NCI-H446 (cell line): ENCODE results near the gene ASPM.

Experiments
- DNase-seq, 2 experiments: peaks; one replicate each; lab custom pipeline; 2025; lab: John Stamatoyannopoulos, UW

Gene ASPM, protein sequence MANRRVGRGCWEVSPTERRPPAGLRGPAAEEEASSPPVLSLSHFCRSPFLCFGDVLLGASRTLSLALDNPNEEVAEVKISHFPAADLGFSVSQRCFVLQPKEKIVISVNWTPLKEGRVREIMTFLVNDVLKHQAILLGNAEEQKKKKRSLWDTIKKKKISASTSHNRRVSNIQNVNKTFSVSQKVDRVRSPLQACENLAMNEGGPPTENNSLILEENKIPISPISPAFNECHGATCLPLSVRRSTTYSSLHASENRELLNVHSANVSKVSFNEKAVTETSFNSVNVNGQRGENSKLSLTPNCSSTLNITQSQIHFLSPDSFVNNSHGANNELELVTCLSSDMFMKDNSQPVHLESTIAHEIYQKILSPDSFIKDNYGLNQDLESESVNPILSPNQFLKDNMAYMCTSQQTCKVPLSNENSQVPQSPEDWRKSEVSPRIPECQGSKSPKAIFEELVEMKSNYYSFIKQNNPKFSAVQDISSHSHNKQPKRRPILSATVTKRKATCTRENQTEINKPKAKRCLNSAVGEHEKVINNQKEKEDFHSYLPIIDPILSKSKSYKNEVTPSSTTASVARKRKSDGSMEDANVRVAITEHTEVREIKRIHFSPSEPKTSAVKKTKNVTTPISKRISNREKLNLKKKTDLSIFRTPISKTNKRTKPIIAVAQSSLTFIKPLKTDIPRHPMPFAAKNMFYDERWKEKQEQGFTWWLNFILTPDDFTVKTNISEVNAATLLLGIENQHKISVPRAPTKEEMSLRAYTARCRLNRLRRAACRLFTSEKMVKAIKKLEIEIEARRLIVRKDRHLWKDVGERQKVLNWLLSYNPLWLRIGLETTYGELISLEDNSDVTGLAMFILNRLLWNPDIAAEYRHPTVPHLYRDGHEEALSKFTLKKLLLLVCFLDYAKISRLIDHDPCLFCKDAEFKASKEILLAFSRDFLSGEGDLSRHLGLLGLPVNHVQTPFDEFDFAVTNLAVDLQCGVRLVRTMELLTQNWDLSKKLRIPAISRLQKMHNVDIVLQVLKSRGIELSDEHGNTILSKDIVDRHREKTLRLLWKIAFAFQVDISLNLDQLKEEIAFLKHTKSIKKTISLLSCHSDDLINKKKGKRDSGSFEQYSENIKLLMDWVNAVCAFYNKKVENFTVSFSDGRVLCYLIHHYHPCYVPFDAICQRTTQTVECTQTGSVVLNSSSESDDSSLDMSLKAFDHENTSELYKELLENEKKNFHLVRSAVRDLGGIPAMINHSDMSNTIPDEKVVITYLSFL (N-terminal part only)

DNA sequence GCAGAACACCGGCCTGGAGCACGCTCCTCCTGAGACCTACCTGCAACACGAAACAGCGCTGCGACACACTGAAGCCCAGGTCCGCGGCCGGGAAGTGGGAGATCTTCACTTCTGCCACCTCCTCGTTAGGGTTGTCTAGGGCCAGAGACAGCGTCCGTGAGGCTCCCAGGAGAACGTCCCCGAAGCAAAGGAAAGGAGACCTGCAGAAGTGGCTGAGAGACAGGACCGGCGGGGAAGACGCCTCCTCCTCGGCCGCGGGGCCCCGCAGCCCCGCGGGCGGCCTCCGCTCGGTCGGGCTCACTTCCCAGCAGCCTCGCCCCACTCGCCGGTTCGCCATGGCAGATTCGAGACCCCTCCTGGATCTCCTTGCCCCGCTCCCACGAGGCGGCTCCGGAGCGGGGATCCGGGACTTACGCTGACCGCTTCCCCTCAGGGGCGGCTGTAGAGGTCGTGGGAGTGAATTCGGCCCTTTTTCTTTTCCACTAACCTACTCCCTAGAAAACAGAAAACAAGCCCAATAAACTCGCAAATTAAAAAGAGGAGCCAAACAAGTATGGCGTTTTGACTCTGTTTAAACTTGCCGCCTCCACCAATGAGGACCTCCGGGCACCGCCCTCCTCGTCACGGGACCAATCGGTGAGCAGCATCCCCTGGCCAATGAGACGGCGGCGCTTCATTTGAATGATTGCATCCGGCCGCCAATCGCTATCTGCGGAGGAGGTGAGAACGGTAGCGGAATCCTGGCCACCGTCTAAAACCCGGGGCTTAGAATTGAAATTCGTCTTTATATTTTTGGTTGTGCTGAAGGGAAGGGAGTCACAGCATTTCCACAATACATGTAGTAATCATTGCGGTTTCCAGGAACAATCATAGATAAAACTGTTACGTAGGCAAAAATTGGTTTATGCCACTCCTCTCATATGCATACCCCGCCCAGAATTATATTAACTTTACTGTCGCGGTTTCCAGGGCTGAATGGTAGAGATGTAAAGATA is at the start of gene ASPM:
TSS of gene ASPM (minus strand) at position 569 of the 995 bp plus-strand sequence. CDS start at position 337, 232 bp downstream.
- DNase-seq = peak; percentile 91 to 96

DNA sequence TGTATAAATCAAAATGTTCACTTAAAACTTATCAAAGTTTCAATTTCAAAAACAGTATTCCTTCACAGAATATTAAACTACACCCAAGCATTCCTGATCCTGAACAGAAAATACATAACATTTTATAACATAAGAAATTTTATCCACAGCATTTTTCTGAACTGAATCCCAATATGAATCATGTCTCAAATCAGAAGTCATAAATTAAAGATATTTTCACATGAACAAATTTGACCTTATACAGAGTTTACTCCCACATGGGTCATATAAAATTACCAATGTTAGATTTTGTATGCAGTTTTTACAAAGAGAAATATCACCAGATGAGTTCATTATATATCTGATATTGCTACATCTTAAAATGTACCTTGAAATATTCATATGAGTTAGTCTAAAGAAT is 48.6 kb upstream of the ASPM start:
- DNase-seq = no peak

DNA sequence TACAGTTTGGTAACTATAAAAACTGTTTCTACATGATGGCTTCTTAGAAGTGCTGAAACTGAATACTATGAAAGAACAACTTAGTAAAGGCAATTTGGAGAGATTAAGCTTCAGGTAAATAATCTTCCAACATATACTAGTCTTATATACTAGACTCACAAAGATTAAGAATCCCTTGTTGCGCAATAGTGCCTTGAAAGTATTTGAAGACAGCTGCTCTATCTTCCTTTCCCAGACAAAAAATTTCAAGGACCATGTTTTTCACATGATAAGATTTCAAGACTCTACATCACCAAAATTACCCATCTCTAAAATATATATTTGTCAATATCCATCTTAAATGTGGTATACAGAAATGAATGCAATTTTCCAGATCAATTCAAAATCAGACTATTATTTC is 37.7 kb upstream of the ASPM start:
- no peak for DNase-seq

DNA sequence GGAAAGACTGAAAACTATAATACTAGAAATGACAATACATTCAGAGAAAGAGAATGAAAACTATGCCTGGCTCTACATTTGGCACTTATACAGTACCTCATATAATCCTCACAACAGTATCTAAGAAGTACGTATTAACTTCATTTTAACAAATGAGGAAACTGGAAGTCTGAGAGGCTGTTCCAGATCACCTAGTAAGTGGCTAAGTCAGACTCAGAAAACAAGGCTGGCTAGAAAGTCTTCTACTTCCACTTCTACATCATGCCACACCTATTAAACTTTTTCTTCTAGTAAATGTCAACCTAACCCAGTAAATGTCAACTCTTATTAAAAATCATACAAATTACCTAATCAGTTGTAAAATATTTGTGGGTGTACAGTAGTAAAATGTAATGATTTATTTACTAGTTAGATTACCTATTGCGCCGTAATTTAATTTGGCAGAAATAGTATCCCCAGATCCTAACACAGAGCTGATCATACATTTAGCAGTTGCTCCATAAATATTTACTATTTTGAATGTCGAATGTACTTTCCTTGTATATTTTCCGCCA is 36.8 kb upstream of the ASPM start:
- no peak for DNase-seq

DNA sequence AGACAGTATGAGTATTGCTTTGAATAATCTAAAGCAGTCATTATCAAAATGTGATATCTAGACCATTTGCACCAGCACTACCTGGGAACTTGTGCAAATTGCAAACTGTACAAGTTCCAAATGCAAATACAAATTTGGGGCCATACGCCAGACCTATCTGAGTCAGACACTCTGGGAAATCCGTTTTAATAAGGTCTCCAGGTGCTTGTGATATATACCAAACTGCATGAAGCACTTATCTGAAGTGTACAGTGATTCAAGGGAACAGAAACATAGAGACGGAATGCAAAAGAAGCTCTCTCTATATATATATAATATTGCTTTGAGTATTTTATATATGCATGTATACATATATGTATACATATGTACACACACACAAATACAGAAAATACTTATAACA is 36.2 kb upstream of the ASPM start:
- DNase-seq = no peak

DNA sequence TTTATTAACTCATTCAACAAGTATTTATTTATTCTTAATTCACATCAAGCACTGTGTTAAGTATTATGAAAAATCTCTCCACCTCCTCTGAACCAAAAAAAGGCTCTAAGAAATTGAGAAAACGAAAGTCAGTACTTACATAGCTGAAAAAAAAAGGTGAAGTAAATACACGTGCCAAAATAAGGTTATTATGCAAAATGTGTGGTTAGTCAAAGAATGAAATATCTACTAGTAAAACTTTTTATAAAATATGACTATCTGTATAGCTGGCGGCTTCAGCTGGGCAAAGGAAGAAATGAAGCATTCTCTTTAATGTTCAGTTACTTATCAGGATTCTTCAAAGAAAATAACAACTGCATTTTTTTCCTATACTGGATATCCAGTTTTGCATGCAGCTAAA is 35.5 kb upstream of the ASPM start:
- no peak for DNase-seq

DNA sequence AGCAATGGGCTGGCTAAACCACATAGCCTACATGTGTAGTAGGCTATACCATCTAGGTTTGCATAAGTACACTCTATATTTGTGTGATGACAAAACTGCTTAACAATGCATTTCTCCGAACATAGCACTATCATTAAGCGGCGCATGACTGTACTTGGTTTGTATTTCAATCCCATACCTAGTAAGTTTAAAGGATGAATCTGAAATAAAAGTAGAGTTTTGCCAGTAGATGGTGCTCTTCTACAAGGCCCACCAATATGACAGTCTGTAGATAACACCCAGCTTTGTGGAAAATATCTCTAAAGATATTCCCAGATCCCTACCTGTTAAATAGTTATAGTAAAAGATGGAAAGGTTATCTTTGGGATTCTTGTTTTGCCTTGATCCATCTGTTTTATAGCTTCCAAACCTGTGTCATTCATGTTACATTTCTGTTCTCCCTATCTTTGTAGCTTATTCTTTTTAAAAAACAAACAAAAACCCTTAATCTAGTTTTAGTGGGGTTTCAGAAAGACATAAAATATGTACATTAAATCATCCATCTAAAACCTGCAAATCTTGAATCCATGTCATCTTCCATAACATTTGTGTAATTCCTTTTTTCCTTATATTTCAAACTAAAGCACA is 33.9 kb upstream of the ASPM start:
- peak; percentile 32 to 42 for DNase-seq

DNA sequence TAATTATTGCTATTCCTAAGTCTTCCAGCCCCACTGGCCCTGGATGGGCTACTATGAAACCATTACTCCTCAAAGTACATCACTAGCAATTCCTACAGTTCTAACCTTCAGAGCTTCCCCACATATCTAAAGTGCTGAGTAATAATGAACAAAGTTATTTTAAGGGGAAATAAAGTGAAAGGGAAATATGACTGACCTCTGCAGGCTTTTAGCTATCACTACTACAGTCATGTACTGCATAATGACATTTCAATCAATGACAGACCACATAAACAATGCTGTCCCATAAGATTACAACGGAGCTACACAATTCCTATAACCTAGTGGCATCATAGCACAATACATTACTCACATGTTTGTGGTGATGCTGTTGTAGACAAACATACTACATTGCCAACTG is 32.5 kb upstream of the ASPM start:
- DNase-seq = no peak

DNA sequence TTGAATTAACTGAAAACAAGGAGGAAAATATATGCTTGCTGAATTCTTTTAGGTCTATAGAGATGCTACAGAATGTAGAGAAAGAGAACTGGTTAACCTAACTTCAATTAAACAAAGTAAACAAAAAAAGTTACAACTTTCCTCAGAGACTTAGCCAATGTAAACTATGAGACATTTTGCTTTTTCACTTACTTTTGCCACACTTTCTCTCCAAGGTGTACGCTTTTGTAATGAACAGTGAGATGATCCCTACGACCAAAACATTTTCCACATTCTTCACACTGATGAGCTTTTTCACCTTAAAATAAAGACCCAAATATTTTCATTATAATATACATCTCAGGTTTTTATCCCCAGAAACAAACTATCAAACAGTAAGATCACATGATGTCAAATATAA is 28.3 kb upstream of the ASPM start:
- no peak for DNase-seq

DNA sequence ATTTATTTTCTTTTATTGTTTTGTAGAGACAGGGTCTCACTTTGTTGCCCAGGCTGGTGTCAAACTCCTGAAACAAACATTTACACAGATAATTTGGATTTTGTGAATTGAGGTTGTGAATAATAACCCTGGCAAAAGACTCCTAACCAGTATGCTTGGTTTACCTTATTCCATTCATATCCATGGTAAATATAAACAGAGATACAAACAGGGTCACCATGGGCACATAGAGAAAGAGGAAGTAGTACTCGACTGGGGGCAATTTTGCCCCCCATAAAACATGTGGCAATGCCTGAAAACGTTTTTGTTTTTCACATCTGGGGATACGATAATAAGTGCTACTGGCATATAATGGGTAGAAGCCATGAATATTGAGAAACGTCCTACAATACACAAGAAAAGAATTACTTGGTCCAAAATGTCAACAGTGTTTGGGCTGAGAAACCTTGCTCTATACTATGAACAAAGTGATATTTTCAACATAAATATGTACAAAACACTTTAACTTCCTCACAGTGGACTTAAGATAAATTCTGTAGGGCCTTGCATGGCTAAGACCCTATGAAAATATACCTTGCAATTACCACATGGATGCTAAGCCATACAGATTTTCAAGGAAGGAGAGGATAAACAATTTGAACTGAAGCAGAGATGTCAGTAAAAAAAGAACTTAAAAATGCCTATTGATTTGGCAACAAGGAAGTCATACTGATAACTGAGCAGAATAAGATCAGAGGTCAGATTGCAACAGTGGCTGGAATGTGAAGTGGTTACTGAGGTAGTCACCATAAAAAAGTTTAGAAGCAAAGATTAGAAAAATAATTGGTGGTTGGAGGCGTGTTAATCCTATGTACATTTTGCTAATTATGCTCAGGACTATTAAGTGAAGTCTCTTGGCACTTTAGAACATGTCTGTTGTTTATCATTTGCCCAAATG is 27.4 kb upstream of the ASPM start:
- DNase-seq = no peak

DNA sequence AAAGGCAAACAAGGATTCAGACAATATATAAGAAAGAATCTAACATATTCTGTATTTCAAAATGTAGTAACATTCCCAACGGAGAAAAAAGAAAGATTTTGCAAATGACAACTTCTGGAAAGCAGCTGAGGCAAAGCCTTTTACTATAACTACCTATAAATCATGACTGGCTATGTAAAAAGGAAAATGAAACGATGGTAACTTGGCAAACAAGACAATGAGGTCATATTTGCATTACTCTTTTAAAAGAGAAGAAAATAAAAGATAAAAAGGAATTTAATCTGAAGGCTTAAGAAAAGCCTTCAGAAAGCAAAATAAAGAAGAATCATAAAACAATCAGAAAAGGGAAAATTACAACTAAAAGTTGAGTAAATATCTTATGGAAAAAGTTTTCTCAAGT is 25.1 kb upstream of the ASPM start:
- DNase-seq = no peak

DNA sequence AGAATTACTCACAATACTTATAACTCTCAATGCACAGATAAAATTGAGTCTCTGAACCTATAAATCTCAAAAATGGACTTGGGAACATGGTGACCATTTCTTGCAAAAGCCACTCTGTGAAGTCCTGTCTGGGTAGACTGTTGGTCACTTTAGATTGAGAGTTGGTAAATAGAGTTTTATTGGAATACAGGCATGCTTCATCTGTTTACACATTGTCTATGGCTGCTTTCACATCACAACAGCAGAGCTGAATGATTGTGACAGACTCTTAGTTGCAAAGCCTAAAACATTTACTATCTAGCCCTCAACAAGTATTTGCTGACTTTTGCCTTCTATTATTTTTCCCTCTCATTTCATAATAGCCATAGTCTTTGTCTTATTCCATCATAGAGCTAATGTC is 24.1 kb upstream of the ASPM start:
- no peak for DNase-seq

DNA sequence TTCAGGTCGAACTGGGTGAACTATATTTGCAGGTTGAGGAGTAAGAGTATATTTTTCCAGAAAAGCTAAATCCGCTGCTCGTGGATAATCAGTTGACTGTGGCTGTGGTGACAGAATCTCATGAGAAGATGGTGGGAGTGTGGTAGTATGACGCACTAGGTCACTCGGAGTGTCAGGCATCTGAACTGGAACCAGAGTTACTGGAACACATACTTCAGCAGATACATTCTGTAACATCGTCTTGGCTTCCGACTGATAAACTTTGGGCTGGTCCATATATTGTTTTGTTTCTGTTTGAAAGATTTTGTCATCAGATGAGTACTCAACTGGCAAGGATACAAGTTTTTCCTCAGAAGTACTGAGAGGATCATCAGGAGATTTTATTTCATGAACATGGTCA is 13.0 kb upstream of the ASPM start:
- DNase-seq = no peak

DNA sequence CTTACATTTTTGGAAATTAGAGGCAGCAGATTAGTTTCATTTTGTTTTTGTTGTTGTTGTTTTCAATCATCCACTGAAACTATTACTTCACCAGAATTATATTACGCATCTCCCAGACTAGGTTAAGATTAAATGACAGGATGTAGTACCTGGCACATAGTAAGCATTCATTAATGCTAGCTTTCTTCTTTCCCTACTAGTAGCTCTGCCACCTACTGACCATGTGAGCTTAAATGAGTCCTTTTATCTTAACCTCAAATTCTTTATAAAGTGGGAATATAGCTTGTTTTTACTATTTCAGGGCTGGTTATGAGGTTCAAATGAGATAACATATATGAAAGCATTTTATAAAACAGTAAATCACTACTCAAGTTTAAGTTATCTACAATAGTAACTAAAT is 10.2 kb upstream of the ASPM start:
- DNase-seq = no peak

DNA sequence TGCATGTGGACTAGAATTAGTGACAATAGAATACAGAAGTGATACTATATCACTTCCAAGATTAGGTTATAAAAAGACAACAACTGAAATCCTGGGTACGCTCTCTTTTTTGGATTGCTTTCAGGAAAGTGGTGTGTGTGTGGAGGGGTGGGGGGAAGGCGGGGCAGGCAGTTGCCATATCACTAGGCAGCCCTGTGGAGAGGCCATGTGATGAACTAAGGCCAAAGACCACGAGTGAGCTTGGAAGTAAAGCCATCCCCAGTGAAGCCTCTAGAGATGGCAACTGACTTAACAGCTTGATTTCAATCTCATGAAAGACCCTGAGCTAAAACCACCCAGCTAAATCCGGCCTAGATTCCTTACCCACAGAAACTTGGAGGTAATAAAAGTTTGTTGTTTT is 6.2 kb upstream of the ASPM start:
- DNase-seq = no peak

DNA sequence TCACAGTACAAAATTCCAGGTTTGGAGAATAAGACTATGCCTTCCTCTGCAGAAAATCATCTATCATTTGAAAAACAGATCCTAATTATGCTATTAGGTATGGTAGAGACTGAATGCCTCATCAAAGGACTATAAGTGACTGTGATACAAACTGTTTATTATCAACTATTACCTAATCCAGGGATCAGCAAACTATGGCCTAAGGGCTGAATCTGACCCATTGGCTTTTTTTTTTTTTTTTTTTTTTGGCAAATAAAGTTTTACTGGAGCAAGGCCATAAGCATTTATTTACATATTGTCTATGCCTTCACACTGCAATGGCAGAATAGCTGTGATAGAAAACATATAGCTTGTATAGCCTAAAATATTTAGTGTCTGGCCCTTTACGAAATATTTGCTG is 4.7 kb upstream of the ASPM start:
- DNase-seq = no peak

DNA sequence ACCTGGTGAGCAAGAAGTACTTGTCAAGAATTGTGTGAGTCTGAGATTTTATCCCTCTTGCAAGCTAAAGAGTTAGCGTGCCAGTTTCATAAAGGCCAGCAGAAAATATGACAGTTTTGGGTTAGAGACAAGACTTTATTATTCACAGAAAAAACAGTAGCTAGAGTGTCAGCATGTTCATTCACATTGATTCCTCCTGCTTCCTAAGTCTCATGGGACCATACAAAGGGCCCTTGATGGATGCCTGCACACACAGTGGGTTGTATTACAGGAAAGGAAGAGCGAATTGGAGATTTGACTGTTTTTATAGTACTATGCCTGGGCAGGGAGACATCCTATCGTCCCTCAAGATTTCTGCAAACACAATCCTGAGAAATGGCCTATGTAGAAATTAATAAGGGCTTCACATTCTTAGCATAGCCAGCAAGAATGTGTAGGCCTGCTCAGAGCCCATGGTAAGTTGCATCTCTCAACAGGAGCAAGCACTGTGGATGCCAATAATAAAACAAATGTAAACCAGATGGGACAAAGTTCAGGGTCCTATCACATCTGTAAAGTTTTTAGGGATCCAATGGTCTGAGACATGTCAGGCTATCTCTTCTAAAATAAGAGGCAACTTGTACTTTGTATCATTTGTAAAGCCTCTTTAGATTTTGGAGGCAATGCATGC is 4.0 kb upstream of the ASPM start:
- no peak for DNase-seq

DNA sequence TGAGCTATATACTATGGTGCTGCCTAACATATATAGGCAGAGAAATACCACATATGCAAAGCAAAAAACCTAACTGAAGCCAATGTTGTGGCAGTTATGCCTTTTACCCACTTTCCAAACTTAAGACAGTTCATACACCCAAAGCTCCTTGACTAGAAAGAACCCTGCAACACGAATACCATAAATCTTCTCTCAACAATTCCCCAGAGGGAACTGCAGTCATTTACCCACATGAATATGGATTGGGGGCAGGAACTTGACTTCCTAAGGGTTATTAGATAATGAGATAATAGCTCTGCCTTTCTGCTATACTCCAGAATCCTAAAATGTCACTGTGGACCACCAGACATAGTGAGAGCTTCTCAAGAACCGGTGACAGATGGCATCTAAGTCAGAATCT is 2.9 kb upstream of the ASPM start:
- no peak for DNase-seq
